Measurements from ENCODE around the gene PTPRE. TPM values are rescaled to one million over a fixed set of nuclear protein-coding genes. Genes with fewer than 3 reads are reported as not detected.

Gene PTPRE
- total RNA-seq, 1 experiment from 2014 or later, result 0.70 TPM

DNA sequence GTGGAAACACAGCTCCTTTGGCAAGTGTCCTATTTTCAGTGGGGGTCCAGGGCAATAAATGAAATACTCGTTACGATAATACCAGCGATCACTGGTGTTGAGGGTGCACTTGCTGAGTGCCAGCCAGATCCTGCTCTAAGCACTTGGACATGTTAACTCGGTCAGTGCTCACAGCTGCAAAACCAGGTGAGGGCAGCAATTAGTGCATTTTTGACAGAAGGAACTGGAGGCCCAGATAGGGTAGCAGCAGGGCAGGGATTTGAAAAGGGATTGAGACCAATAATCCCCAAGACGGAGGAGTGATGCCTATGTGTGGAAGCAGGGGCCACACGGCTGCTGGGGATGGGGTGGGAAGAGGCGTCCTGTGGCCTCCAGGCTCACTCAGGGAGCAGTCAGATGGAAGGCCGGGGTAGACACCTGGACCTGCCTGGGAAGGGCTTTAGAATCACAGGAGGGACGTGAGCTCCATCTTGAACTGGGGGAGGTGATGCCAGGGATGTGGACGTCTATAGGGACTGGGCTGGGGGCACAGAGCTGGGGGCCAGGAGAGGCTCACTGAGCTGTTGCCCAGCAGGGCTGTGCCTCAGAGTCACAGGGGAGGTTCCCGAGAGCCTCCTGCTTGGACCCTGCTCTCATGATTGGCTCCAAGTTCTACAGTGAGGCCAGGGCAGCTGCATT, 14.3 kb downstream of the PTPRE start:
- H2BK20ac ChIP-seq (ENCODE audit: low read depth, low read length, poor library complexity, severe bottlenecking), result no peak overlapping the region
- H4K91ac ChIP-seq (ENCODE audit: insufficient read length, low read depth, low read length), result no peak overlapping the region
- no peak overlapping the region for H2BK15ac ChIP-seq (ENCODE audit: low read depth, low read length)
- H3K23ac ChIP-seq (ENCODE audit: insufficient read length, low read depth, low read length), result no peak overlapping the region
- no peaks in the 10 kb centered on the region for H3K27me3 ChIP-seq (ENCODE audit: insufficient read depth, low read length)
- no peak overlapping the region for H3T11ph ChIP-seq (ENCODE audit: low read length)
- no CpG with 5 or more reads among the region's 11 CpGs for WGBS (ENCODE audit: extremely low coverage, insufficient read length, low lambda C conversion rate)
- no peak overlapping the region for H3K18ac ChIP-seq (ENCODE audit: insufficient read length, low read depth, low read length)
- no peak overlapping the region for H2BK5ac ChIP-seq (ENCODE audit: insufficient read length, low read length)
- H4K8ac ChIP-seq (replicated peaks; ENCODE audit: insufficient read length, low read depth, low read length), result no peak overlapping the region
- no peak overlapping the region for H3K4ac ChIP-seq (ENCODE audit: low read depth, low read length)
- H3K36me3 Mint-ChIP-seq (ENCODE audit: insufficient read depth in 1 of 3, low read depth in 3 of 3), result no peaks in the 10 kb centered on the region; a peak in 1 of 7 replicates
- no peaks in the 10 kb centered on the region for H3K23me2 ChIP-seq (ENCODE audit: insufficient read length, low read depth, low read length, poor library complexity, severe bottlenecking)
- H3K4me3 Mint-ChIP-seq, result no peak overlapping the region
- DNase-seq, result no peak
- H3K56ac ChIP-seq (ENCODE audit: insufficient read length, low read depth, low read length), result no peak overlapping the region
- no peaks in the 10 kb centered on the region for H3K9me3 ChIP-seq (ENCODE audit: control insufficient read depth, low read depth, low read length)
- no peak overlapping the region for H3K27ac ChIP-seq (ENCODE audit: insufficient read length, low read depth, low read length)
- TF ChIP-seq CTCF (conservative IDR thresholded peaks at IDR 0.05), result no peak
- H3K14ac ChIP-seq (ENCODE audit: insufficient read depth, low read length), result no peak overlapping the region
- H3K4me1 Mint-ChIP-seq, result peaks cover 15 to 17% of the 10 kb centered on the region in 2 experiments; a peak in 3 of 4 replicates
- no peak overlapping the region for H3K9ac ChIP-seq (ENCODE audit: extremely low read depth, insufficient read length, low read length)
- no peaks in the 10 kb centered on the region for H3K9me3 Mint-ChIP-seq
- H3K27me3 Mint-ChIP-seq (ENCODE audit: low read depth), result no peaks in the 10 kb centered on the region; the same call in 1 of the 2 replicates
- no peak overlapping the region for H2BK120ac ChIP-seq (ENCODE audit: low read depth, low read length, poor library complexity, severe bottlenecking)
- H3K4me1 ChIP-seq (ENCODE audit: insufficient read depth, low read length), result no peaks in the 10 kb centered on the region
- no peaks in the 10 kb centered on the region for H3K79me2 ChIP-seq (ENCODE audit: insufficient read depth, low read length)
- H3K27ac Mint-ChIP-seq, result no peak overlapping the region
- H3K4me2 ChIP-seq (ENCODE audit: insufficient read depth, insufficient read length, low read length), result no peak overlapping the region
- H2BK12ac ChIP-seq (ENCODE audit: insufficient read length, low read depth, low read length), result no peak overlapping the region
- no peaks in the 10 kb centered on the region for H3K79me1 ChIP-seq (ENCODE audit: insufficient read depth, low read depth, low read length, poor library complexity, severe bottlenecking)
- no peak overlapping the region for H2AK5ac ChIP-seq (ENCODE audit: insufficient read length, low read length)
- H4K5ac ChIP-seq (ENCODE audit: insufficient read length, low read depth, low read length), result no peak overlapping the region
- no peak overlapping the region for H2AFZ ChIP-seq (ENCODE audit: low read length)
- H4K20me1 ChIP-seq (ENCODE audit: control insufficient read depth, insufficient read depth, insufficient read length), result no peaks in the 10 kb centered on the region

All from H9 (cell line).